Loucy (cell line): Measurements from ENCODE around the gene ADCY2.

Source experiments
- EZH2phosphoT487 ChIP-seq: fragments of 200-600 bp; IDR thresholded peaks from 2 replicates; pipeline ENCODE4 v1.6.1; 2018; ENCODE audit warnings: antibody characterized with exemption, mild to moderate bottlenecking, moderate library complexity, borderline replicate concordance
- TF ChIP-seq, protein P1 (sequence below): fragments of 200-600 bp; sonication (generic); conservative IDR thresholded peaks from 2 replicates; pipeline ENCODE4 v1.5.1; 2014; ENCODE audit warnings: mild to moderate bottlenecking, antibody characterized with exemption, low read length

DNA sequence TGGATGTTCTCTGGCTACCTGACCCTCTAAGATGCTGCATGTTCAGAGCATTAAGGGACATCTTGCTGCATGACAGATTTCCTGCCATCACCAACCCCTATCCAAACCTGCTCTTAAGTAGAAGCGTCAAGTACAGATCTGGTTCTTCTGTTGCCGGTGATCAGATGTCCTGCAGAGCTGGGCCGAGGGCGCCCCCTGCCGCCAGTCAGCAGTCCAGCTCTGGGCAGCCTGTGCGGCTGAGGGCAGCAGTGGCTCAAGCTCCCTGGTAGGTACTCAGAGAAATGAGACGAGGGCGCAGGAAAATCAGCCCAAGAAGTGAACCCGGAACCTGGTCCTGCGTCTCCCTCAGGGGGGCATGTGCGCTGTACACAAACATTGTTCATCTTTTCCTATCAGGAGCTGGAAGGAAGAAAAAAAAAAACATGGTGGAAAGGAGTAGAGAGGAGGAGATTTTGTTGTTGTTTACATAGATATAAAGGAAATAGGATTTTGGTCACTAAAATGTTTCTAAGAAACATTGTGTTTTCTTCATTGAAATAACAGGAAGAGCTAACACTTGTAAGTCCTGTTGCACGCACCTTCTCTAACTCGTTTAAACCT is 359.2 kb downstream of the ADCY2 start:
- TF ChIP-seq, protein P1, sequence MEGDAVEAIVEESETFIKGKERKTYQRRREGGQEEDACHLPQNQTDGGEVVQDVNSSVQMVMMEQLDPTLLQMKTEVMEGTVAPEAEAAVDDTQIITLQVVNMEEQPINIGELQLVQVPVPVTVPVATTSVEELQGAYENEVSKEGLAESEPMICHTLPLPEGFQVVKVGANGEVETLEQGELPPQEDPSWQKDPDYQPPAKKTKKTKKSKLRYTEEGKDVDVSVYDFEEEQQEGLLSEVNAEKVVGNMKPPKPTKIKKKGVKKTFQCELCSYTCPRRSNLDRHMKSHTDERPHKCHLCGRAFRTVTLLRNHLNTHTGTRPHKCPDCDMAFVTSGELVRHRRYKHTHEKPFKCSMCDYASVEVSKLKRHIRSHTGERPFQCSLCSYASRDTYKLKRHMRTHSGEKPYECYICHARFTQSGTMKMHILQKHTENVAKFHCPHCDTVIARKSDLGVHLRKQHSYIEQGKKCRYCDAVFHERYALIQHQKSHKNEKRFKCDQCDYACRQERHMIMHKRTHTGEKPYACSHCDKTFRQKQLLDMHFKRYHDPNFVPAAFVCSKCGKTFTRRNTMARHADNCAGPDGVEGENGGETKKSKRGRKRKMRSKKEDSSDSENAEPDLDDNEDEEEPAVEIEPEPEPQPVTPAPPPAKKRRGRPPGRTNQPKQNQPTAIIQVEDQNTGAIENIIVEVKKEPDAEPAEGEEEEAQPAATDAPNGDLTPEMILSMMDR, result peak; percentile 93
- no peak for TF ChIP-seq EZH2phosphoT487
